IMR-90 (cell line): ENCODE measurements around the gene SLC35F3. TPM values are rescaled to one million over a fixed set of nuclear protein-coding genes. Genes with fewer than 3 reads are reported as not detected.

Experiments used
- ATAC-seq: fragments of 200-7000 bp; cut with Tn5 transposase; 2 replicates; pipeline ENCODE4 v1.9.1; 2020; ENCODE audit warnings: low read depth, mild to moderate bottlenecking, moderate library complexity
- BruUV-seq: library from RNA; stranded (reverse); fragments of 400-500 nt; replicated peaks from 2 replicates; lab custom pipeline; 2021; lab: Mats Ljungman, UMichigan
- CTCF ChIA-PET: fragments of 300-600 bp; formaldehyde crosslinking; extraction: SDS; loops from one replicate; lab custom pipeline; 2021; ENCODE audit warnings: antibody characterized with exemption; lab: Yijun Ruan, JAX
- POLR2A ChIA-PET: fragments of 300-600 bp; sonication (Branson Sonifier 250); formaldehyde crosslinking; loops from one replicate; lab custom pipeline; 2022; ENCODE audit warnings: antibody characterized with exemption; ENCODE audit not compliant: unreplicated experiment; lab: Charles Lee
- DNase-seq: peaks from one replicate; pipeline ENCODE4 v3.0.0; 2013
- H2AFZ ChIP-seq: replicated peaks from 2 replicates; pipeline ENCODE3; 2013; ENCODE audit warnings: low read length, mild to moderate bottlenecking; ENCODE audit not compliant: poor library complexity
- H2AK5ac ChIP-seq: 2 replicates; pipeline ENCODE4 v1.6.1; 2013; ENCODE audit warnings: low read depth, low read length, inconsistent platforms
- H2AK9ac ChIP-seq: replicated peaks from 2 replicates; pipeline ENCODE3; 2013; ENCODE audit warnings: mild to moderate bottlenecking, low read depth, low read length, moderate library complexity; ENCODE audit not compliant: poor library complexity
- H2BK120ac ChIP-seq: 2 replicates; pipeline ENCODE4 v1.6.1; 2013; ENCODE audit warnings: low read depth, low read length, inconsistent platforms
- H2BK15ac ChIP-seq: 3 replicates; pipeline ENCODE4 v1.6.1; 2013; ENCODE audit warnings: low read depth, low read length, inconsistent platforms
- H2BK20ac ChIP-seq: 2 replicates; pipeline ENCODE4 v1.6.1; 2013; ENCODE audit warnings: low read depth, mild to moderate bottlenecking, inconsistent platforms, low read length, moderate library complexity
- H2BK5ac ChIP-seq: 2 replicates; pipeline ENCODE4 v1.6.1; 2013; ENCODE audit warnings: mild to moderate bottlenecking, low read depth, low read length, inconsistent platforms; ENCODE audit not compliant: poor library complexity, severe bottlenecking
- H3K14ac ChIP-seq: replicated peaks from 2 replicates; pipeline ENCODE4 v1.6.1; 2013; ENCODE audit warnings: low read depth, low read length, inconsistent platforms
- H3K18ac ChIP-seq: 2 replicates; pipeline ENCODE4 v1.6.1; 2013; ENCODE audit warnings: low read depth, low read length, control low read depth
- H3K23ac ChIP-seq: 2 replicates; pipeline ENCODE4 v1.6.1; 2013; ENCODE audit warnings: low read depth, low read length, inconsistent platforms
- H3K27ac ChIP-seq: 2 replicates; pipeline ENCODE4 v1.5.1; 2013; ENCODE audit warnings: mild to moderate bottlenecking, control low read depth, low read length; ENCODE audit not compliant: insufficient read depth
- H3K27me3 ChIP-seq: 2 replicates; pipeline ENCODE4 v1.6.1; 2013; ENCODE audit warnings: low read length; ENCODE audit not compliant: control insufficient read depth, insufficient read depth
- H3K36me3 ChIP-seq: 2 replicates; pipeline ENCODE4 v1.6.1; 2013; ENCODE audit warnings: low read length, mixed read lengths; ENCODE audit not compliant: control insufficient read depth, insufficient read depth
- H3K4ac ChIP-seq: 2 replicates; pipeline ENCODE4 v1.6.1; 2013; ENCODE audit warnings: low read depth, low read length, inconsistent platforms
- H3K4me1 ChIP-seq: 2 replicates; pipeline ENCODE4 v1.6.1; 2013; ENCODE audit warnings: low read length, mixed read lengths; ENCODE audit not compliant: control insufficient read depth, insufficient read depth
- H3K4me2 ChIP-seq: 2 replicates; pipeline ENCODE4 v1.6.1; 2013; ENCODE audit warnings: low read depth, mild to moderate bottlenecking, control low read depth, low read length, moderate library complexity
- H3K4me3 ChIP-seq: 2 replicates; pipeline ENCODE4 v1.5.1; 2013; ENCODE audit warnings: low read depth, mild to moderate bottlenecking, control low read depth, low read length, moderate library complexity; ENCODE audit not compliant: insufficient read depth
- H3K56ac ChIP-seq: 2 replicates; pipeline ENCODE4 v1.6.1; 2013; ENCODE audit warnings: low read length, inconsistent platforms; ENCODE audit not compliant: insufficient read depth; ENCODE audit errors: extremely low read depth
- H3K79me1 ChIP-seq, 2 experiments: 2 replicates each; pipeline ENCODE4 v1.6.1; 2013; ENCODE audit warnings: low read length in 2 of 2, inconsistent platforms in 1 of 2, low read depth in 1 of 2
- H3K9ac ChIP-seq: 2 replicates; pipeline ENCODE4 v1.6.1; 2013; ENCODE audit warnings: low read depth, low read length, control low read depth
- H3K9me1 ChIP-seq: 2 replicates; pipeline ENCODE4 v1.6.1; 2013; ENCODE audit warnings: low read length, inconsistent platforms; ENCODE audit not compliant: insufficient read depth
- H3K9me3 ChIP-seq: 2 replicates; pipeline ENCODE4 v1.6.1; 2013; ENCODE audit warnings: low read length; ENCODE audit not compliant: control insufficient read depth, insufficient read depth
- H4K20me1 ChIP-seq: 2 replicates; pipeline ENCODE4 v1.6.1; 2013; ENCODE audit warnings: low read length, inconsistent platforms; ENCODE audit not compliant: insufficient read depth
- H4K5ac ChIP-seq: 2 replicates; pipeline ENCODE4 v1.6.1; 2013; ENCODE audit warnings: mild to moderate bottlenecking, low read depth, low read length, control low read depth
- H4K8ac ChIP-seq, 2 experiments: 2 replicates each; pipeline ENCODE4 v1.6.1; 2013; ENCODE audit warnings: low read depth in 2 of 2, low read length in 2 of 2, control low read depth in 1 of 2, inconsistent platforms in 1 of 2
- H4K91ac ChIP-seq: 2 replicates; pipeline ENCODE4 v1.6.1; 2013; ENCODE audit warnings: low read depth, low read length, inconsistent platforms; ENCODE audit not compliant: insufficient read depth
- BHLHE40 ChIP-seq: fragments of 150-350 bp; IDR thresholded peaks from 2 replicates; pipeline ENCODE4 v1.6.1; 2016; ENCODE audit warnings: mild to moderate bottlenecking, low read depth, low read length
- CEBPB ChIP-seq: IDR thresholded peaks from 2 replicates; pipeline ENCODE4 v1.6.1; 2012; ENCODE audit warnings: low read depth, low read length, improper control_type of control experiment
- CHD1 ChIP-seq: IDR thresholded peaks from 2 replicates; pipeline ENCODE4 v1.6.1; 2012; ENCODE audit warnings: low read depth, low read length, improper control_type of control experiment
- CTCF ChIP-seq: conservative IDR thresholded peaks from 2 replicates; pipeline ENCODE4 v1.5.1; 2012; ENCODE audit warnings: mild to moderate bottlenecking, low read depth, low read length, improper control_type of control experiment
- ELK1 ChIP-seq: fragments of 150-350 bp; IDR thresholded peaks from 2 replicates; pipeline ENCODE4 v1.6.1; 2016; ENCODE audit warnings: low read depth, mild to moderate bottlenecking, low read length, moderate library complexity, borderline replicate concordance
- FOS ChIP-seq: fragments of 150-350 bp; IDR thresholded peaks from 2 replicates; pipeline ENCODE4 v1.6.1; 2016; ENCODE audit warnings: low read depth, low read length
- MAFK ChIP-seq: IDR thresholded peaks from 2 replicates; pipeline ENCODE4 v1.6.1; 2012; ENCODE audit warnings: low read depth, low read length, improper control_type of control experiment
- MAZ ChIP-seq: IDR thresholded peaks from 2 replicates; pipeline ENCODE4 v1.6.1; 2012; ENCODE audit warnings: low read depth, mild to moderate bottlenecking, low read length, improper control_type of control experiment, moderate library complexity, borderline replicate concordance
- MXI1 ChIP-seq: IDR thresholded peaks from 2 replicates; pipeline ENCODE4 v1.6.1; 2012; ENCODE audit warnings: low read depth, mild to moderate bottlenecking, low read length, moderate library complexity, borderline replicate concordance
- NFE2L2 ChIP-seq: fragments of 150-350 bp; IDR thresholded peaks from 2 replicates; pipeline ENCODE4 v1.6.1; 2016; ENCODE audit warnings: low read depth, mild to moderate bottlenecking, low read length
- POLR2A ChIP-seq: IDR thresholded peaks from 2 replicates; pipeline ENCODE4 v1.6.1; 2012; ENCODE audit warnings: mild to moderate bottlenecking, low read depth, low read length
- RAD21 ChIP-seq: IDR thresholded peaks from 2 replicates; pipeline ENCODE4 v1.6.1; 2012; ENCODE audit warnings: low read length, improper control_type of control experiment
- RCOR1 ChIP-seq: IDR thresholded peaks from 2 replicates; pipeline ENCODE4 v1.6.1; 2012; ENCODE audit warnings: mild to moderate bottlenecking, low read length, improper control_type of control experiment; ENCODE audit not compliant: insufficient replicate concordance
- RFX5 ChIP-seq: IDR thresholded peaks from 2 replicates; pipeline ENCODE4 v1.8.0; 2012; ENCODE audit warnings: low read depth, mild to moderate bottlenecking, low read length, moderate library complexity
- SMC3 ChIP-seq: fragments of 150-350 bp; IDR thresholded peaks from 2 replicates; pipeline ENCODE4 v1.6.1; 2016; ENCODE audit warnings: low read depth, mild to moderate bottlenecking, antibody characterized with exemption, low read length, moderate library complexity
- USF2 ChIP-seq: fragments of 150-350 bp; IDR thresholded peaks from 2 replicates; pipeline ENCODE4 v1.6.1; 2017; ENCODE audit warnings: mild to moderate bottlenecking, antibody characterized with exemption, low read length, low read depth
- WGBS, 2 experiments: methylation state at CpG; one replicate each; pipeline versions ENCODE4 v1.1.5 to v1.1.7; 2013; ENCODE audit warnings: missing lambda C conversion rate in 2 of 2; ENCODE audit not compliant: insufficient read length in 1 of 2; ENCODE audit errors: extremely low coverage in 2 of 2; 5-methylcytosine and 5-hydroxymethylcytosine counted together
- dilution Hi-C: fragments of 300-500 bp; cut with HindIII; formaldehyde crosslinking; loops from one replicate; pipeline ENCODE4 v1.14.3; 2018; ENCODE audit warnings: low sequenced_read_pairs; ENCODE audit not compliant: unreplicated experiment
- in situ Hi-C: fragments of 300-500 bp; cut with MboI; formaldehyde crosslinking; loops from 3 replicates; pipeline ENCODE4 v1.14.3; 2019; ENCODE audit warnings: low sequenced_read_pairs, inconsistent platforms, mixed read lengths
- intact Hi-C: fragments of 100-400 bp; cut with micrococcal nuclease; formaldehyde crosslinking; loops from 2 replicates; pipeline ENCODE4 v1.10.0; 2022
- polyA plus RNA-seq, 3 experiments: library from polyadenylated mRNA; depleted of rRNA; stranded (reverse); fragments of >200 nt; gene quantifications; 2 replicates each; pipeline ENCODE4 v1.2.3, GENCODE V29; 2012; ENCODE audit warnings: low replicate concordance in 1 of 3
- total RNA-seq: library from RNA; depleted of rRNA; stranded (reverse); fragments of >200 nt; gene quantifications from 2 replicates; pipeline ENCODE4 v1.2.3, GENCODE V29; 2012

The SLC35F3 gene
- total and polyA plus RNA-seq, 2 of the 4 experiments (the other 2 are of a cell fraction): under 0.01 to 0.17 TPM

GRCh38 chr1:233859446-233859845 is 45.0 kb upstream of the SLC35F3 start:
- no peak overlapping the region for H4K5ac ChIP-seq
- peaks cover 9% of the 10 kb centered on the region; the same call in 1 of the 2 replicates for H3K9me3 ChIP-seq
- in situ Hi-C loops: no loop called here
- no peak overlapping the region for H3K14ac ChIP-seq
- H2AFZ ChIP-seq: no peak overlapping the region
- H2BK20ac ChIP-seq: no peak overlapping the region
- no peaks in the 10 kb centered on the region for H4K20me1 ChIP-seq
- no peak overlapping the region for H2BK15ac ChIP-seq
- no CpG with 5 or more reads among the region's 4 CpGs for WGBS, 2 experiments
- ATAC-seq (no peak), DNase-seq (no peak)
- ChIA-PET POLR2A (interaction anchor here (0.8 kb wide), 1 partner anchor 176 kb away, joined by 4 read pairs; no protein-coding TSS in a partner anchor), CTCF (no interaction called here)
- H3K27ac ChIP-seq: no peak overlapping the region
- H3K36me3 ChIP-seq: no peaks in the 10 kb centered on the region
- H4K91ac ChIP-seq: no peak overlapping the region
- no peak overlapping the region for H4K8ac ChIP-seq
- no peak overlapping the region for H2AK5ac ChIP-seq
- intact Hi-C loops: no loop called here
- TF ChIP-seq BHLHE40: no peak
- no peak for TF ChIP-seq RFX5
- no peak for TF ChIP-seq POLR2A
- TF ChIP-seq MAFK: no peak
- TF ChIP-seq FOS: no peak
- TF ChIP-seq NFE2L2: no peak
- TF ChIP-seq RAD21: no peak
- no peak for TF ChIP-seq MXI1
- TF ChIP-seq CHD1: no peak
- TF ChIP-seq USF2: no peak
- TF ChIP-seq CEBPB: no peak
- TF ChIP-seq MAZ: no peak
- TF ChIP-seq RCOR1: no peak
- TF ChIP-seq ELK1: no peak
- TF ChIP-seq SMC3: no peak
- TF ChIP-seq CTCF: no peak
- H3K18ac ChIP-seq: no peak overlapping the region
- no peaks in the 10 kb centered on the region for H3K9me1 ChIP-seq
- no peak overlapping the region for H3K4me3 ChIP-seq
- no peak overlapping the region for H3K9ac ChIP-seq
- H2BK5ac ChIP-seq: no peak overlapping the region
- H2BK120ac ChIP-seq: no peak overlapping the region
- dilution Hi-C loops: no loop called here
- no peaks in the 10 kb centered on the region for H3K27me3 ChIP-seq
- no peak overlapping the region for H3K4me2 ChIP-seq
- no peak overlapping the region for H2AK9ac ChIP-seq
- no peak overlapping the region for H3K56ac ChIP-seq
- no peaks in the 10 kb centered on the region for H3K79me1 ChIP-seq
- H3K4ac ChIP-seq: no peak overlapping the region
- BruUV-seq: no TSS peak
- no peak overlapping the region for H3K23ac ChIP-seq
- no peaks in the 10 kb centered on the region for H3K4me1 ChIP-seq
